ENCODE measurements around the gene HECW1. TPM values are rescaled to one million over a fixed set of nuclear protein-coding genes. Genes with fewer than 3 reads are reported as not detected.

The HECW1 gene
- total RNA-seq, 1 experiment from 2014 or later: 1.8 TPM

- DNase-seq: no peak
- Histone ChIP-seq H3K36me3 (ENCODE audit: control insufficient read depth, insufficient read depth, low read length) (no peaks in the 10 kb centered on the region), H3K27me3 (replicated peaks; ENCODE audit: control insufficient read depth, insufficient read depth, low read length) (no peaks in the 10 kb centered on the region), H3K4me3 (ENCODE audit: low read depth, low read length) (peak overlapping the region; percentile 34), H3K9me3 (no peaks in the 10 kb centered on the region), H3K4me1 (peaks cover 5% of the 10 kb centered on the region; the same call in 1 of the 2 replicates)
- TF ChIP-seq CTCF (IDR thresholded peaks at IDR 0.05; ENCODE audit: insufficient read depth in 1 of 2, low read depth in 1 of 2, low read length in 1 of 2, severe bottlenecking in 1 of 2, unreplicated experiment in 1 of 2): no peak
- ChIA-PET CTCF (interaction anchor here (0.6 to 1.4 kb wide), 3 partner anchors 13 to 311 kb away, joined by 3 to 7 read pairs (median 5); no protein-coding TSS in a partner anchor), POLR2A (no interaction called here)
- BruUV-seq (replicated peaks): no TSS peak
- H3K27ac Mint-ChIP-seq (ENCODE audit: unreplicated experiment): peak overlapping the region; percentile 48
- no peaks in the 10 kb centered on the region for H3K27me3 Mint-ChIP-seq (ENCODE audit: insufficient read depth, unreplicated experiment)
- H3K4me1 Mint-ChIP-seq (ENCODE audit: low read depth, unreplicated experiment): no peaks in the 10 kb centered on the region
- no peaks in the 10 kb centered on the region for H3K9me3 Mint-ChIP-seq (ENCODE audit: unreplicated experiment)
- intact Hi-C loops (cut with micrococcal nuclease; ENCODE audit: unreplicated experiment): no loop called here
- peak overlapping the region; percentile 70 for H3K4me3 Mint-ChIP-seq (ENCODE audit: unreplicated experiment)
- H3K36me3 Mint-ChIP-seq (ENCODE audit: insufficient read depth, unreplicated experiment): no peaks in the 10 kb centered on the region
Measured at GRCh38 chr7:43248553-43248952, 136.1 kb downstream of the HECW1 start.

- POLR2A ChIA-PET: no interaction called here
- BruUV-seq (replicated peaks): TSS peak; percentile 65
- CTCF ChIA-PET: interaction anchor here (0.5 to 1.4 kb wide), 6 partner anchors 13 to 1751 kb away, joined by 3 to 7 read pairs (median 4); no protein-coding TSS in a partner anchor
- TF ChIP-seq CTCF (IDR thresholded peaks at IDR 0.05; ENCODE audit: insufficient read depth in 1 of 2, low read depth in 1 of 2, low read length in 1 of 2, severe bottlenecking in 1 of 2, unreplicated experiment in 1 of 2): no peak
- H3K27me3 ChIP-seq (replicated peaks; ENCODE audit: control insufficient read depth, insufficient read depth, low read length): no peaks in the 10 kb centered on the region
- peaks cover 5% of the 10 kb centered on the region; the same call in 1 of the 2 replicates for H3K4me1 ChIP-seq
- DNase-seq: peak; percentile 58 to 69
- Mint-ChIP-seq H3K4me3 (ENCODE audit: unreplicated experiment) (peak overlapping the region; percentile 70), H3K36me3 (ENCODE audit: insufficient read depth, unreplicated experiment) (no peaks in the 10 kb centered on the region), H3K27ac (ENCODE audit: unreplicated experiment) (peak overlapping the region; percentile 48), H3K27me3 (ENCODE audit: insufficient read depth, unreplicated experiment) (no peaks in the 10 kb centered on the region), H3K4me1 (ENCODE audit: low read depth, unreplicated experiment) (no peaks in the 10 kb centered on the region), H3K9me3 (ENCODE audit: unreplicated experiment) (no peaks in the 10 kb centered on the region)
- H3K4me3 ChIP-seq (ENCODE audit: low read depth, low read length): peak overlapping the region; percentile 34
- no peaks in the 10 kb centered on the region for H3K36me3 ChIP-seq (ENCODE audit: control insufficient read depth, insufficient read depth, low read length)
- intact Hi-C loops (cut with micrococcal nuclease; ENCODE audit: unreplicated experiment): no loop called here
- H3K9me3 ChIP-seq: no peaks in the 10 kb centered on the region
Measured at GRCh38 chr7:43248961-43249822, 136.7 kb downstream of the HECW1 start.

- Mint-ChIP-seq H3K4me1 (ENCODE audit: low read depth, unreplicated experiment) (no peaks in the 10 kb centered on the region), H3K27ac (ENCODE audit: unreplicated experiment) (no peak overlapping the region), H3K9me3 (ENCODE audit: unreplicated experiment) (no peaks in the 10 kb centered on the region), H3K4me3 (ENCODE audit: unreplicated experiment) (peak overlapping the region; percentile 70), H3K36me3 (ENCODE audit: insufficient read depth, unreplicated experiment) (no peaks in the 10 kb centered on the region), H3K27me3 (ENCODE audit: insufficient read depth, unreplicated experiment) (no peaks in the 10 kb centered on the region)
- no peaks in the 10 kb centered on the region for H3K36me3 ChIP-seq (ENCODE audit: control insufficient read depth, insufficient read depth, low read length)
- H3K27me3 ChIP-seq (replicated peaks; ENCODE audit: control insufficient read depth, insufficient read depth, low read length): no peaks in the 10 kb centered on the region
- ChIA-PET CTCF (interaction anchor here (0.5 to 1.1 kb wide), 3 partner anchors 476 to 1750 kb away, joined by 3 to 4 read pairs (median 3); no protein-coding TSS in a partner anchor), POLR2A (no interaction called here)
- peaks cover 5% of the 10 kb centered on the region; the same call in 1 of the 2 replicates for H3K4me1 ChIP-seq
- H3K4me3 ChIP-seq (ENCODE audit: low read depth, low read length): no peak overlapping the region
- no peak for DNase-seq
- intact Hi-C loops (cut with micrococcal nuclease; ENCODE audit: unreplicated experiment): no loop called here
- no peak for TF ChIP-seq CTCF (IDR thresholded peaks at IDR 0.05; ENCODE audit: insufficient read depth in 1 of 2, low read depth in 1 of 2, low read length in 1 of 2, severe bottlenecking in 1 of 2, unreplicated experiment in 1 of 2)
- no peaks in the 10 kb centered on the region for H3K9me3 ChIP-seq
- BruUV-seq (replicated peaks): no TSS peak
Measured at GRCh38 chr7:43249823-43250145, 137.3 kb downstream of the HECW1 start.
